Sigmoid colon (tissue), 7 donors: ENCODE data around the gene PLEKHO2. TPM values are rescaled to one million over a fixed set of nuclear protein-coding genes. Genes with fewer than 3 reads are reported as not detected.
"Not testable (repeated sequence)": the region's sequence is repeated elsewhere in the genome, so short reads cannot be mapped to it uniquely, and the experiment has no call there.

Source experiments
- DNase-seq: peaks from one replicate; pipeline ENCODE4 v3.0.0-alpha.2; 2019
- H3K27ac ChIP-seq, 4 donors: fragments of 200-600 bp; sonication (generic); one replicate each; pipeline ENCODE4 v1.5.1; 2016 to 2019; ENCODE audit warnings: mild to moderate bottlenecking in 1 of 4
- H3K27me3 ChIP-seq, 3 donors: fragments of 200-600 bp; sonication (generic); one replicate each; pipeline ENCODE4 v1.5.1; 2019; ENCODE audit warnings: mild to moderate bottlenecking in 1 of 3
- H3K36me3 ChIP-seq, 4 donors: fragments of 200-600 bp; sonication (generic); one replicate each; pipeline ENCODE4 v1.5.1; 2016 to 2019
- H3K4me1 ChIP-seq, 4 donors: fragments of 200-600 bp; sonication (generic); one replicate each; pipeline ENCODE4 v1.5.1; 2017 to 2019
- H3K4me3 ChIP-seq, 4 donors: fragments of 200-600 bp; sonication (generic); one replicate each; pipeline ENCODE4 v1.5.1; 2017 to 2019; ENCODE audit warnings: mild to moderate bottlenecking in 2 of 4, moderate library complexity in 1 of 4
- H3K9me3 ChIP-seq, 4 donors: fragments of 200-600 bp in 3 of 4; sonication (generic) in 3 of 4; one replicate each; pipeline versions ENCODE4 v1.5.1 to v1.6.1; 2013 to 2019
- EP300 ChIP-seq, 4 donors: sonication (generic); formaldehyde crosslinking; IDR thresholded peaks; one replicate each; pipeline ENCODE4 v1.6.1; 2017; ENCODE audit warnings: antibody characterized with exemption in 4 of 4
- POLR2A ChIP-seq, 2 donors: fragments of 450-650 bp; IDR thresholded peaks; one replicate each; pipeline ENCODE4 v1.6.1; 2016; ENCODE audit warnings: antibody characterized with exemption in 2 of 2, mild to moderate bottlenecking in 2 of 2, moderate library complexity in 2 of 2
- POLR2AphosphoS5 ChIP-seq, 4 donors: sonication (generic); formaldehyde crosslinking; IDR thresholded peaks; one replicate each; pipeline ENCODE4 v1.6.1; 2017; ENCODE audit warnings: antibody characterized with exemption in 4 of 4
- WGBS, 2 donors: extraction: QIAGEN DNeasy Blood & Tissue Kit; methylation state at CpG; one replicate each; pipeline ENCODE4 v1.1.7; 2013; 5-methylcytosine and 5-hydroxymethylcytosine counted together
- intact Hi-C: fragments of 100-400 bp; cut with DNase I; formaldehyde crosslinking; loops from one replicate; pipeline ENCODE4 v1.15.1; 2023
- polyA plus RNA-seq, 3 donors: library from polyadenylated mRNA; stranded (reverse); fragments of 200-250 nt; gene quantifications; one replicate each; pipeline ENCODE4 v1.2.3, GENCODE V29; 2013
- total RNA-seq, 4 donors: library from RNA; depleted of rRNA; stranded (reverse); fragments of >200 nt; gene quantifications; one replicate each; pipeline ENCODE4 v1.1.0, GENCODE V29; 2016
- TF ChIP-seq, protein P1 (sequence below), 4 experiments: fragments of 450-650 bp in 3 of 4; fragments of 200-600 bp in 1 of 4; IDR thresholded peaks; one replicate each; pipeline ENCODE4 v1.5.1; 2016 to 2019; ENCODE audit warnings: antibody characterized with exemption in 4 of 4, mild to moderate bottlenecking in 3 of 4, moderate library complexity in 2 of 4
- donor health status: healthy with polysubstance abuse.
- donor health status: Bipolar disorder and iron deficiency.
- donor health status: healthy.

Gene PLEKHO2, protein sequence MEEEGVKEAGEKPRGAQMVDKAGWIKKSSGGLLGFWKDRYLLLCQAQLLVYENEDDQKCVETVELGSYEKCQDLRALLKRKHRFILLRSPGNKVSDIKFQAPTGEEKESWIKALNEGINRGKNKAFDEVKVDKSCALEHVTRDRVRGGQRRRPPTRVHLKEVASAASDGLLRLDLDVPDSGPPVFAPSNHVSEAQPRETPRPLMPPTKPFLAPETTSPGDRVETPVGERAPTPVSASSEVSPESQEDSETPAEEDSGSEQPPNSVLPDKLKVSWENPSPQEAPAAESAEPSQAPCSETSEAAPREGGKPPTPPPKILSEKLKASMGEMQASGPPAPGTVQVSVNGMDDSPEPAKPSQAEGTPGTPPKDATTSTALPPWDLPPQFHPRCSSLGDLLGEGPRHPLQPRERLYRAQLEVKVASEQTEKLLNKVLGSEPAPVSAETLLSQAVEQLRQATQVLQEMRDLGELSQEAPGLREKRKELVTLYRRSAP
- total RNA-seq (10 to 100 TPM; 20.1 to 43.4 (median 23.0) TPM), polyA plus RNA-seq (10 to 100 TPM; 11.4 to 17.9 (median 12.7) TPM)

DNA sequence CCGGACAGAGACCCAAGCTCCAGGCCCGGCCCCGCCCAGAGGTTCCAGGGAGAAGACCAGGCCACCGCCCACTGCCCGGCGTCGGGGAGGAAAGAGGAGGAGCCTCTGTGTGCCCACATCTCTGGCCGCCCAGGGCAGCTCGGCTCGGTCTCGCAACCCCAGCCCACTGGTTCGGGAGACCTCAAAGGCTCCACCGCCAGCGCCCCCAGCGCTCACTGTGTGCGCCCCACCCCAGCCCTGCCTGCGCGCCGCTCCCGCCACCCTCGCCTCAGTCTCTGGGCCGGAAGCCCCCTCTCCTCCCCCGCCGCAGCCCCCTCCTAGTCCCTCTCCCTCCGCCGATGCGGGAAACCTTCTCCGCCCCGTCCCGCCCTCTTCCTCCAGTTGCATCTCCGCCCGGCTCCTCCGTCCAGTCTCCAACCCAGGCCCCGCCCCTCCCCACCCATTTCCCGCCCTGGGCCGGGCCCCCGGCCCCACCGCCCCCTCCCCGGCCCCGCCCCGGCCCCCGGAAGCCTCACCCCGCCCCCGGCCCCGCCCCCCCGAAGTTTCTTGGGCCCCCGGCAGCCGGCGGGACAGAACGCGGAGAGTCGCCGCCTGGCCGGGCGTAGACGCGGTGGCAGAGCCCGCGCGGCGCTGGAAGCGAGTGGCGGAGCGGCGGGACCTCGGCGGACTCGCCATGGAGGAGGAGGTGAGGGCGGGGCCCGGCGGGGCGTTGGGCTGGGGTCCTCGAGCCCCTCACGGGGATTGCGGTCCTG lies at the start of gene PLEKHO2:
PLEKHO2 (plus strand) TSS at position 572 of the 752 bp plus-strand sequence; CDS start at position 674, 102 bp downstream.
- Histone ChIP-seq H3K27ac (peak within 1 kb of the TSS; percentile 92 to 99 (median 98)), H3K9me3 (no peaks in the 10 kb centered on the region), H3K36me3 (no peaks in the 10 kb centered on the region), H3K4me1 (peaks cover 0 to 51% (median 44%) of the 10 kb centered on the region in 4 donors), H3K4me3 (peak within 1 kb of the TSS; percentile 79 to 99 (median 97)), H3K27me3 (no peaks in the 10 kb centered on the region)
- peak; percentile 99 for DNase-seq
- 1% methylated on average over 75 of the region's 75 CpGs for WGBS, 2 donors
- intact Hi-C loops, result loop anchor here (2.0 to 5.0 kb wide), 2 partner anchors 51 to 151 kb away; no protein-coding TSS in a partner anchor
- TF ChIP-seq POLR2A (IDR thresholded peaks at IDR 0.05) (peak; percentile 76 to 82), EP300 (IDR thresholded peaks at IDR 0.05) (no peak), POLR2AphosphoS5 (IDR thresholded peaks at IDR 0.05) (peak; percentile 93 to 97 (median 94))
- TF ChIP-seq, protein P1, sequence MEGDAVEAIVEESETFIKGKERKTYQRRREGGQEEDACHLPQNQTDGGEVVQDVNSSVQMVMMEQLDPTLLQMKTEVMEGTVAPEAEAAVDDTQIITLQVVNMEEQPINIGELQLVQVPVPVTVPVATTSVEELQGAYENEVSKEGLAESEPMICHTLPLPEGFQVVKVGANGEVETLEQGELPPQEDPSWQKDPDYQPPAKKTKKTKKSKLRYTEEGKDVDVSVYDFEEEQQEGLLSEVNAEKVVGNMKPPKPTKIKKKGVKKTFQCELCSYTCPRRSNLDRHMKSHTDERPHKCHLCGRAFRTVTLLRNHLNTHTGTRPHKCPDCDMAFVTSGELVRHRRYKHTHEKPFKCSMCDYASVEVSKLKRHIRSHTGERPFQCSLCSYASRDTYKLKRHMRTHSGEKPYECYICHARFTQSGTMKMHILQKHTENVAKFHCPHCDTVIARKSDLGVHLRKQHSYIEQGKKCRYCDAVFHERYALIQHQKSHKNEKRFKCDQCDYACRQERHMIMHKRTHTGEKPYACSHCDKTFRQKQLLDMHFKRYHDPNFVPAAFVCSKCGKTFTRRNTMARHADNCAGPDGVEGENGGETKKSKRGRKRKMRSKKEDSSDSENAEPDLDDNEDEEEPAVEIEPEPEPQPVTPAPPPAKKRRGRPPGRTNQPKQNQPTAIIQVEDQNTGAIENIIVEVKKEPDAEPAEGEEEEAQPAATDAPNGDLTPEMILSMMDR (IDR thresholded peaks at IDR 0.05), result peak in 1 of 4 experiments; percentile 22

DNA sequence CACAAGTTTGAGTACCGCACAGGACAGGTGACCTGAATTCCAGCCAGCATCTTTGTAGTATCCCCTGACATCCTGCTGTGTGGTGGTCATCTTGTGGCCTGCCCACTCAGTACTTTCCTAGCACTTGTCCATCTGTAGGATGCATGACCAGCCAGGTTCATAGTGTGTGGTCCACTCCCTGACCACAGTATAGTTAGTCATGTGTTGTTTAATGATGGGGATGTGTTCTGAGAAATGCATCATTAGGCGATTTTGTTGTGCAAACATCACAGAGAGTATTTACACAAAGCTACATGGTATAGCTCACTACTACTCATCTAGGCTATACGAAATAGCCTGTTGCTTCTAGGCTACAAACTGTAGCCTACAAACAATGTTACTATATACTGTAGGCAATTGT lies 49.4 kb upstream of the PLEKHO2 start:
- no peak overlapping the region for H3K27ac ChIP-seq
- H3K4me1 ChIP-seq, result no peaks in the 10 kb centered on the region
- no peak for DNase-seq
- TF ChIP-seq POLR2A (IDR thresholded peaks at IDR 0.05), result no peak
- TF ChIP-seq EP300 (IDR thresholded peaks at IDR 0.05), result no peak
- TF ChIP-seq POLR2AphosphoS5 (IDR thresholded peaks at IDR 0.05), result no peak
- WGBS, 2 donors, result 70 to 83% methylated on average over 3 of the region's 3 CpGs
- no peaks in the 10 kb centered on the region for H3K36me3 ChIP-seq
- intact Hi-C loops, result no loop called here
- no peaks in the 10 kb centered on the region for H3K9me3 ChIP-seq
- no peak overlapping the region for H3K4me3 ChIP-seq
- H3K27me3 ChIP-seq, result no peaks in the 10 kb centered on the region

DNA sequence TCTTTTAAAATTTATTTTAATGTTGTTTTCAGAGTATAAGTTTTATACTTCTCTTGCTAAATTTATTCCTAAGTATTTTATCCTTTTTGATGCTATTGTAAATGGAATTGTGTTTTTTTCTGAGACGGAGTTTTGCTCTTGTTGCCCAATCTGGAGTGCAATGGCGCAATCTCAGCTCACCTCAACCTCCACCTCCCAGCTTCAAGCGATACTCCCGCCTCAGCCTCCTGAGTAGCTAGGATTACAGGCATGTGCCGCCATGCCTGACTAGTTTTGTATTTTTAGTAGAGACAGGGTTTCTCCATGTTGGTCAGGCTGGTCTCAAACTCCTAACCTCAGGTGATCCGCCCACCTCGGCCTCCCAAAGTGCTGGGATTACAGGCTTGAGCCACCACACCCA lies 46.4 kb upstream of the PLEKHO2 start:
- H3K4me1 ChIP-seq, DNase-seq, H3K4me3 ChIP-seq, H3K36me3 ChIP-seq, H3K9me3 ChIP-seq, H3K27me3 ChIP-seq, intact Hi-C loops, H3K27ac ChIP-seq: not testable (repeated sequence)
- 91 to 92% methylated on average over 7 of the region's 7 CpGs for WGBS, 2 donors

DNA sequence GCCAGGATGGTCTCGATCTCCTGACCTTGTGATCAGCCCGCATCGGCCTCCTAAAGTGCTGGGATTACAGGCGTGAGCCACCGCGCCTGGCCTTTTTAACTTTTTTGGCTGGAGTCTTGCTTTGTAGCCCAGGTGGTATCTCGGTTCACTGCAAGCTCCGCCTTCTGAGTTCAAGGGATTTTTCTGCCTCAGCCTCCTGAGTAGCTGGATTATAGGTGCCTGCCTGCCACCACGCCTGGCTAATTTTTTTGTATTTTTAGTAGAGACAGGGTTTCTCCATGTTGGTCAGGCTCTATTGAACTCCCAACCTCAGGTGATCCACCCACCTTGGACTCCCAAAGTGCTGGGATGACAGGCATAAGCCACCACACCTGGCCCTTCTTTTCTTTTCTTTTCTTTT lies 45.8 kb upstream of the PLEKHO2 start:
- H3K27me3 ChIP-seq, H3K9me3 ChIP-seq, H3K36me3 ChIP-seq, intact Hi-C loops, DNase-seq, H3K4me1 ChIP-seq, H3K4me3 ChIP-seq, H3K27ac ChIP-seq: not testable (repeated sequence)
- 88 to 93% methylated on average over 9 of the region's 9 CpGs for WGBS, 2 donors

DNA sequence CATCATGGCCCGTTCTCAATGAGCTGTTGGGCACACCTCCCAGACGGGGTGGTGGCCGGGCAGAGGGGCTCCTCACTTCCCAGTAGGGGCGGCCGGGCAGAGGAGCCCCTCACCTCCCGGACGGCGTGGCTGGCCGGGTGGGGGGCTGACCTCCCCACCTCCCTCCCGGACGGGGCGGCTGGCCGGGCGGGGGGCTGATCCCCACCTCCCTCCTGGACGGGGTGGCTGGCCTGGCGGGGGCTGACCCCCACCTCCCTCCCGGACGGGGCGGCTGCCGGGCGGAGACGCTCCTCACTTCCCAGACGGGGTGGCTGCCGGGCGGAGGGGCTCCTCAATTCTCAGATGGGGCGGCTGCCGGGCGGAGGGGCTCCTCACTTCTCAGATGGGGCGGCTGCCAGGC lies 42.8 kb upstream of the PLEKHO2 start:
- H3K4me3 ChIP-seq, H3K27me3 ChIP-seq, DNase-seq, H3K27ac ChIP-seq, H3K9me3 ChIP-seq, intact Hi-C loops, H3K36me3 ChIP-seq: not testable (repeated sequence)
- WGBS, 2 donors, result 90 to 97% methylated on average over 25 to 28 of the region's 29 CpGs
- H3K4me1 ChIP-seq, result peaks cover 0 to 20% (median 17%) of the 10 kb centered on the region in 4 donors

DNA sequence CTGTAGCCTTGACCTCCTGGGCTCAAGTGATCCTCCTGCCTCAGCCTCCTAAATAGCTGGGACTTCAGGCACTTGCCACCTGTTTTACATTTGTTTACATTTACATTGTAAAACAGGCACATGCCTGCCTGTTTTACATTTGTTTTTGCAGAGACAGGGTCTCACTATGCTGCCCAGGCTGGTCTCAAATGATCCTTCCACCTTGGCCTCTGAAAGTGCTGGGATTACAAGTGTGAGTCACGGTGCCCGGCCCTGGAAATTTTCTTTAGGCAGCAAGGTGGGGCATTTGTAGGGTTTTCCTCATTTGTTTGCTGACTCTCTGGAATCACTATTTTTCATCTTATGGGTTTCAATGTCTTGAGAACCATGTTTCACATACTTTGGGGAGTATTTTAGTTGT lies 41.2 kb upstream of the PLEKHO2 start:
- no peak overlapping the region for H3K4me3 ChIP-seq
- DNase-seq, result no peak
- H3K36me3 ChIP-seq, result no peaks in the 10 kb centered on the region
- intact Hi-C loops, result loop anchor here (2.0 kb wide), 1 partner anchor 24 kb away; no protein-coding TSS in a partner anchor
- WGBS, 2 donors, result 81 to 95% methylated on average over 2 of the region's 2 CpGs
- peak overlapping the region; percentile 81 to 88 (median 83) for H3K27ac ChIP-seq
- TF ChIP-seq EP300 (IDR thresholded peaks at IDR 0.05) (no peak), POLR2AphosphoS5 (IDR thresholded peaks at IDR 0.05) (no peak), POLR2A (IDR thresholded peaks at IDR 0.05) (no peak)
- TF ChIP-seq, protein P1 (IDR thresholded peaks at IDR 0.05), result no peak
- H3K4me1 ChIP-seq, result peaks cover 0 to 20% (median 17%) of the 10 kb centered on the region in 4 donors
- no peaks in the 10 kb centered on the region for H3K9me3 ChIP-seq
- no peaks in the 10 kb centered on the region for H3K27me3 ChIP-seq
